Stimulated activated CD4-positive, alpha-beta T cell treated with anti-CD3 and anti-CD28 coated beads, TNF-alpha, amount 100 ng/mL, for 4 hours (primary cell): ENCODE measurements around the gene GNG7.
"Not testable (repeated sequence)": the region's sequence is repeated elsewhere in the genome, so short reads cannot be mapped to it uniquely, and the experiment has no call there.

Source experiments
- DNase-seq, 3 experiments: peaks; one replicate each; pipeline ENCODE4 v3.0.0-alpha.2; 2020; ENCODE audit warnings: low read depth in 3 of 3

Gene GNG7

GRCh38 chr19:2484178-2484937, 218.1 kb downstream of the GNG7 start:
- DNase-seq: no peak

- DNase-seq: no peak
Measured at GRCh38 chr19:2483484-2484151, 218.9 kb downstream of the GNG7 start.

DNA sequence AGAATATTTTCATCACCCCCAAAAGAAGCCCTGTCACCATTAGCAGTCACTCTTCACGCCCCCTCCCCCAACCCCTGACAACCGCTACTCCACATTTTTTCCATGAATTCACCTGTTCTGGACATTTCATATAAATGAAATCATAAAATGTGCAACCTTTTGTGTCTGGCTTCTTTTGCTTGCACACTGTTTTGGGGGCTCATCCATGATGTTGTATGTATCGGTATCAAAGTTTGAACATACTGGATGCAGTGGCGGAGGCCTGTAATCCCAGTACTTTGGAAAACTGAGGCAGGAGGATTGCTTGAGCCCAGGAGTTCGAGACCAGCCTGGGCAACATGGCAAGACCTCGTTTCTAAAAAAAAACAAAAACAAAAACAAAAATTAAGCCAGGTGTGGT, 219.4 kb downstream of the GNG7 start:
- DNase-seq: no peak

DNA sequence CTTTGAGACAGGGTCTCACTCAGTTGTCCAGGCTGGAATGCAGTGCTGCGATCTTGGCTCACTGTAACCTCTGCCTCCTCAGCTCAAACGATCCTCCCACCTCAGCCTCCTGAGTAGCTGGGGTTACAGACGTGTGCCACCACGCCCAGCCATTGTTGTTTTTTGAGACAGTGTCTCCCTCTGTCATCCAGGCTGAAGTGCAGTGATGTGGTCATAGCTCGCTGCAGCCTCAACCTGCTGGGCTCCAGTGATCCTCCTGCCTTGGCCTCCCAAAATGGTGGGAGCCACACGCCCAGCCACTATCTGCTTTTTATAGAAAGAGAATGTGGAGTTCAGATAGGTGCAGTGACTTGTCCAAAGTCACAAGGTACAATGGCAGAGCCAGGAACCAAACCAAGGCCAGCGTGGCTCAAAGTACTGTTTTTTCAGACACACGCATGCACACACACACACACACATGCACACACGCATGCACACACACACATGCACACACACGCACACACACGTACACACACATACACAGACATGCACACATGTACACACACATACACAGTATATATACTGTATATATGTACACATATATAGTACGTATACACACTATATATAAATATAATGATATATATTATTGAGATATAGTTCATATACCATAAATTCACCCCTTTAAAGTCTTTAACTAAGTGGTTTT, 220.0 kb downstream of the GNG7 start:
- no peak for DNase-seq

- no peak for DNase-seq
Measured at GRCh38 chr19:2481466-2481865, 221.0 kb downstream of the GNG7 start.

DNA sequence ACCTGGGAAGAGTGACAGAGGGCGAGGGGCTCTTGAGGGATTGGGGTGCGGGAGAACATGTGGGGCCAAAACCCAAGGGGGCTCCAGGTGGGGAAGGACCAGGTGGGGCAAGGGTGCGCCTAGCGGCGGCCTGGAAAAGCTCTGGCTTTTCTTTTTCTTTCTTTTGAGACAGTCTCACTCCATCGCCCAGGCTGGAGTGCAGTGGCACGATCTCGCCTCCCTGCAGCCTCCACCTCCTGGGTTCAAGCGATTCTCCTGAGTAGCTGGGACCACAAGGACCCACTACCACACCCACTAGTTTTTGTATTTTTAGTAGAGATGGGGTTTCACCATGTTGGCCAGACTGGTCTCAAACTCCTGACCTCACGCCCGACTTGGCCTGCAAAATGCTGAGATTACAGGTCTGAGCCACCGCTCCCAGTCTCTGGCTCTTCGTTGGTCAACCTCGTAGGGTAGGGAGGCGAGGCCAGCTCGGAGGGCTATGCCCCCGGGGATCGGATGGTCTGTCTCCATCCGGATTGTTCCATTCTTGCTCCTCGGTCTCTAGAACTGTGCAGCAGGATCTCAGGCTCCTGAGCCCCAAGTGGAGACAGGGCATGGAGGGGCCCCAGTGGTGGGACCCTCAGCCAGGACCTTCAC, 222.8 kb downstream of the GNG7 start:
- no peak for DNase-seq

GRCh38 chr19:2478756-2479555, 223.5 kb downstream of the GNG7 start:
- peak in 2 of 3 experiments; percentile 59 to 60 for DNase-seq

- DNase-seq: no peak
Measured at GRCh38 chr19:2478278-2478755, 224.2 kb downstream of the GNG7 start.

DNA sequence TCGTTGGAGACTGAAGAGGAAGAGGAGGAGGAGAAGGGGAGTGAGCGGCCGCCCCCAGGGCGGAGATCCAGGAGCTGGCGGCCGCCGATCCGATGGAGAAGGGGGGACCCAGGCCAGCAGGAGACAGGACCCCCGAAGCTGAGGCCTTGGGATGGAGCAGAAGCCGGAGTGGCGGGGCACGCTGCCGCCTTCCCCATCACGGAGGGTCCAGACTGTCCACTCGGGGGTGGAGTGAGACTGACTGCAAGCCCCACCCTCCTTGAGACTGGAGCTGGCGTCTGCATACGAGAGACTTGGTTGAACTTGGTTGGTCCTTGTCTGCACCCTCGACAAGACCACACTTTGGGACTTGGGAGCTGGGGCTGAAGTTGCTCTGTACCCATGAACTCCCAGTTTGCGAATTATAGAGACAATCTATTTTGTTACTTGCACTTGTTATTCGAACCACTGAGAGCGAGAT, 224.7 kb downstream of the GNG7 start:
- no peak for DNase-seq

- peak in 1 of 3 experiments; percentile 25 for DNase-seq
Measured at GRCh38 chr19:2477141-2477710, 225.3 kb downstream of the GNG7 start.

- DNase-seq: peak in 2 of 3 experiments; percentile 52 to 56
Measured at GRCh38 chr19:2476451-2477140, 225.9 kb downstream of the GNG7 start.

GRCh38 chr19:2475702-2476450, 226.6 kb downstream of the GNG7 start, which contains the start of gene GADD45B:
Gene GADD45B (plus strand): TSS chr19:2476127. CDS start chr19:2476359, 232 bp downstream.
- DNase-seq: peak; percentile 95 to 98 (median 95)

DNA sequence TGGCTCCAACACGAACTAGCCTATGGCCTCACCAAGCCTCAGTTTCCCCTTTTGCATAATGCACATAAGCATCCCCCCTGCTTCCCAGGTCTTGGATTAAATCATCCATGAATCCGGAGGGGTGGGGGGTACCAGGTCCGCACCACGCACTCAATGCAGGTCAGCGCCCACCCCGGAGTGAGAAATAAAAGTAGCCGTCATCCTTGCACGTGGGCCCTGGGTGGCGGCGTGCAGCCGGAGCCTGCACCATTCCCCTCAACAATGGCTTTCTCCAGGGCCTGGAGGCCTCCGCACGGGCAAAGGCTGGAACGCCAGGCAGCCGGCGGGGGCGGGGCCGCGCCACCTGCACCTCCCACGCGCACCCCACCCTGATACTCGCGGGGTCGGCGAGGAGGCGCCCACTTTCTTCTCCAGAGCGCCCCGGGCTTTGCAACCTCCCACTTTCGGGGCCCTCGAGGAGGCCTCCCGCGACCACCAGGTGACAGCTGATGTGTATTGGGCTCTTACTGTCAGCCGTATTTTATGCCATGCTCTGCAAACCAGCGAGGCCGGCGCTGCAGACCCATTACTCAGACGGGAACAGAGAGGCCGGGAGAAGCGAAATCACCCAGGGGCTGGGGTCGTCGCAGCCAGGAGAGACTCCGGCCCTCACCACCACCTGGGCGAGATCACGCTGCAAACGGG, 227.3 kb downstream of the GNG7 start:
- peak in 2 of 3 experiments; percentile 44 to 45 for DNase-seq

DNA sequence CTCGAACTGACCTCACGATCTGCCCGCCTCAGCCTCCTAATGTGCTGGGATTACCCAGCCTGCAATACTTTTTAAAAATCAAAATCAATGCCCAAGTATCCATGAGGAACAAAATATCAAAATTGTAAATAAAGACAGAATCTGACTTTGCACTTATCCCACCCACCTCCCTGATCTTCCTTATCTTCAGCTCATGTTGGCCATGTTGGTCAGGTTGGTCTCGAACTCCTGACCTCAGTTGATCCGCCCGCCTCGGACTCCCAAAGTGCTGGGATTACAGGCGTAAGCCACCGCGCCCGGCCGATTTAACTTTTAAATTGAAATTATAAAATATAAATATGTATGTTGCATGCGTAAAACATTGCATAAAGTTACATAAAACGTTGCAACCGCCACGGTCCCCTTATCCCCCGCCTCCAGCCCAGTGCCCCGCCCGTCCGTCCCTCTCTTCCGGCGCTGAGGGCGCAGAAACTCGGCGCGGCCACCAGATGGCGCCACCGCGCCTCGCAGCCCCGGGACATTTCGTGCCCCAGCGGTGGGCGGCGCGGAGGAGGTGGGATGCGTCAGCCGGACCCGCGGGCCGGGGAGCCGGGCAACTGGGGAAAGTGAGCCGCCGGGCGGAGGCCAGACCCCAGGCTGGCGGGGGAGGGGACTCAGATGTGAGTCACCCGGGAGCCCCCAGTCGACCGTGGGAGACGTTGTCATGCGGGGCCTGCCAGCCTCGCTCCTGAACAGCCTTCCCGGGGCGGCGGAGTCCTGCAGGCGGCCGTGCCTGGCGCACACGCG, 228.1 kb downstream of the GNG7 start:
- peak; percentile 90 to 93 (median 91) for DNase-seq

- DNase-seq: not testable (repeated sequence)
Measured at GRCh38 chr19:2469915-2470200, 232.6 kb downstream of the GNG7 start.

GRCh38 chr19:2469102-2469914, 233.2 kb downstream of the GNG7 start:
- no peak for DNase-seq

- DNase-seq: no peak
Measured at GRCh38 chr19:2468596-2468995, 233.9 kb downstream of the GNG7 start.
